ENCODE measurements around the gene POMGNT2. TPM values are rescaled to one million over a fixed set of nuclear protein-coding genes. Genes with fewer than 3 reads are reported as not detected.

Gene POMGNT2
- total RNA-seq, 1 experiment from 2014 or later, result 45.7 TPM

- no peaks in the 10 kb centered on the region for H3K9me2 ChIP-seq (replicated peaks; ENCODE audit: low read length)
- no peaks in the 10 kb centered on the region for H3K4me1 ChIP-seq (ENCODE audit: insufficient read depth, low read length)
- TF ChIP-seq EZH2phosphoT487 (IDR thresholded peaks at IDR 0.05; ENCODE audit: borderline replicate concordance, low read length) (no peak), CTCF (conservative IDR thresholded peaks at IDR 0.05; ENCODE audit: low read depth, low read length) (no peak), EZH2 (IDR thresholded peaks at IDR 0.05; ENCODE audit: low read length, unreplicated experiment) (no peak)
- no peaks in the 10 kb centered on the region for H3K27me3 ChIP-seq (ENCODE audit: low read length)
- no peak overlapping the region for H2AFZ ChIP-seq (ENCODE audit: low read length)
- DNase-seq (no peak), ATAC-seq (no peak)
- H3K79me2 ChIP-seq (ENCODE audit: low read length), result 0 out of 2 replicates have a peak, but pooled peaks cover 3% of the 10 kb centered on the region
- no peaks in the 10 kb centered on the region for H3K9me3 ChIP-seq (ENCODE audit: low read length)
- no peak overlapping the region for H3K27ac ChIP-seq (ENCODE audit: low read length)
- ChIA-PET CTCF (no interaction called here), POLR2A (ENCODE audit: unreplicated experiment) (no interaction called here)
- no peak overlapping the region for H3K9ac ChIP-seq (ENCODE audit: low read length)
- no peaks in the 10 kb centered on the region for H3K36me3 ChIP-seq (ENCODE audit: low read depth, low read length)
- H3K4me3 ChIP-seq (ENCODE audit: low read length), result no peak overlapping the region
- H3F3A ChIP-seq (ENCODE audit: low read length, unreplicated experiment), result no peaks in the 10 kb centered on the region
- intact Hi-C loops (cut with micrococcal nuclease), result no loop called here
- BruUV-seq (replicated peaks), result no TSS peak
- no peak overlapping the region for H3K4me2 ChIP-seq (ENCODE audit: low read length)
- H4K20me1 ChIP-seq (ENCODE audit: low read length), result no peaks in the 10 kb centered on the region
Observed at GRCh38 chr3:43093006-43093405, 12.9 kb downstream of the POMGNT2 start.

DNA sequence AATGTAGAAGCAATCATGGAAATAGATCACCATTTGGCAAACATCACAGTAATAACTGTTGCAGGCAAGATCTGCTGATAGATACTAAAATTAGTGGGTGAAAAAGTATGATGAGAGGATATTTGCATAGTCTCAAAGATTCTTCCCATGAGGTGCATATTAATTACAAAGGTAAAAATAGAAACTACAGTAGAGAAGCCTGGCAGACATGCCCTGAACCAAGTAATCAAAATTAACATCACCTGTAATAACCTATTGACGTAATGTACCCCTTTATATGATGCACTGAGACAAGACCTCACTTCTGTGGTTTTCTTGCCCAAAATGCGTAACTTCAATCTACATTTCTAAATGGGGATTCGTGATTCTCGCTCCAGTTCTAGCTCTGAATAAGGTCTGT is 14.4 kb downstream of the POMGNT2 start:
- ATAC-seq (no peak), DNase-seq (no peak)
- no peaks in the 10 kb centered on the region for H3K9me3 ChIP-seq (ENCODE audit: low read length)
- no peaks in the 10 kb centered on the region for H3F3A ChIP-seq (ENCODE audit: low read length, unreplicated experiment)
- H3K36me3 ChIP-seq (ENCODE audit: low read depth, low read length), result no peaks in the 10 kb centered on the region
- H2AFZ ChIP-seq (ENCODE audit: low read length), result no peak overlapping the region
- no peak overlapping the region for H3K4me2 ChIP-seq (ENCODE audit: low read length)
- H4K20me1 ChIP-seq (ENCODE audit: low read length), result no peaks in the 10 kb centered on the region
- H3K79me2 ChIP-seq (ENCODE audit: low read length), result no peaks in the 10 kb centered on the region
- no peak overlapping the region for H3K27ac ChIP-seq (ENCODE audit: low read length)
- H3K27me3 ChIP-seq (ENCODE audit: low read length), result no peaks in the 10 kb centered on the region
- H3K9ac ChIP-seq (ENCODE audit: low read length), result no peak overlapping the region
- H3K4me3 ChIP-seq (ENCODE audit: low read length), result no peak overlapping the region
- BruUV-seq (replicated peaks), result no TSS peak
- ChIA-PET CTCF (no interaction called here), POLR2A (ENCODE audit: unreplicated experiment) (no interaction called here)
- no peaks in the 10 kb centered on the region for H3K9me2 ChIP-seq (replicated peaks; ENCODE audit: low read length)
- TF ChIP-seq EZH2phosphoT487 (IDR thresholded peaks at IDR 0.05; ENCODE audit: borderline replicate concordance, low read length) (no peak), EZH2 (IDR thresholded peaks at IDR 0.05; ENCODE audit: low read length, unreplicated experiment) (no peak), CTCF (conservative IDR thresholded peaks at IDR 0.05; ENCODE audit: low read depth, low read length) (no peak)
- intact Hi-C loops (cut with micrococcal nuclease), result no loop called here
- H3K4me1 ChIP-seq (ENCODE audit: insufficient read depth, low read length), result no peaks in the 10 kb centered on the region

DNA sequence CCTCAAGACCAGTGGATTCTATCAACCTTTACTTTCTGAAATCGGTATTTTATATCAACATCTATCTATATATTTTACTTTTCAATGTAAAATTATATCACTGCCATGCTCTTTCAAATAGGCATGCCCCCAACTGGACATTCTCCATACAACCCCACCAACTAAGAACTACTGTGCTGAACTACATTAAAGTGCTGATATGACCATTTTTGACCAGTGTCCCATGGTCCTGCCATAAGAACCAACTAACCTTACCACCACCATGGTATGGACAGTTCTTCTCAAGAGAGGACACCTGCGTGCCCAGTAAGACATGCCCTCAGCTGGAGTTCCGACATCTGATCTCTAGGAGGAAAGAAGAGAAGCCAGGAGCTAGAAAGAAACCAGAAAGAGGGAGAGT is 15.6 kb downstream of the POMGNT2 start:
- no peak overlapping the region for H3K9ac ChIP-seq (ENCODE audit: low read length)
- no peak for ATAC-seq
- no peak for TF ChIP-seq EZH2phosphoT487 (IDR thresholded peaks at IDR 0.05; ENCODE audit: borderline replicate concordance, low read length)
- TF ChIP-seq CTCF (conservative IDR thresholded peaks at IDR 0.05; ENCODE audit: low read depth, low read length), result no peak
- TF ChIP-seq EZH2 (IDR thresholded peaks at IDR 0.05; ENCODE audit: low read length, unreplicated experiment), result no peak
- no peaks in the 10 kb centered on the region for H3K4me1 ChIP-seq (ENCODE audit: insufficient read depth, low read length)
- H3K9me2 ChIP-seq (replicated peaks; ENCODE audit: low read length), result no peaks in the 10 kb centered on the region
- no peak overlapping the region for H2AFZ ChIP-seq (ENCODE audit: low read length)
- BruUV-seq (replicated peaks), result no TSS peak
- POLR2A ChIA-PET (ENCODE audit: unreplicated experiment), result no interaction called here
- no peaks in the 10 kb centered on the region for H3F3A ChIP-seq (ENCODE audit: low read length, unreplicated experiment)
- no peaks in the 10 kb centered on the region for H3K9me3 ChIP-seq (ENCODE audit: low read length)
- CTCF ChIA-PET, result no interaction called here
- no peaks in the 10 kb centered on the region for H3K36me3 ChIP-seq (ENCODE audit: low read depth, low read length)
- H3K79me2 ChIP-seq (ENCODE audit: low read length), result no peaks in the 10 kb centered on the region
- no peak for DNase-seq
- H3K27me3 ChIP-seq (ENCODE audit: low read length), result no peaks in the 10 kb centered on the region
- no peak overlapping the region for H3K27ac ChIP-seq (ENCODE audit: low read length)
- no peak overlapping the region for H3K4me3 ChIP-seq (ENCODE audit: low read length)
- H3K4me2 ChIP-seq (ENCODE audit: low read length), result no peak overlapping the region
- intact Hi-C loops (cut with micrococcal nuclease), result no loop called here
- no peaks in the 10 kb centered on the region for H4K20me1 ChIP-seq (ENCODE audit: low read length)

Measured in PC-3 (cell line).